Erythroblast (primary cell): ENCODE measurements around the gene CRKL.

ENCODE experiments used
- GATA1 ChIP-seq: IDR thresholded peaks from 2 replicates; pipeline ENCODE4 v1.6.1; 2011; ENCODE audit warnings: low read depth, mild to moderate bottlenecking, control low read depth, low read length, moderate library complexity
- POLR2A ChIP-seq: IDR thresholded peaks from 2 replicates; pipeline ENCODE4 v1.6.1; 2011; ENCODE audit warnings: mild to moderate bottlenecking, low read length

- TF ChIP-seq POLR2A = no peak
- TF ChIP-seq GATA1 = no peak
Observed at GRCh38 chr22:20905415-20906386, 11.5 kb upstream of the CRKL start.
